GM15510 (cell line): ENCODE results near the gene ALOX5.

ENCODE experiments used
- POLR2A ChIP-seq: IDR thresholded peaks from 3 replicates; pipeline ENCODE4 v1.6.1; 2011; ENCODE audit warnings: borderline replicate concordance; ENCODE audit not compliant: insufficient read length; ENCODE audit errors: extremely low read depth

Gene ALOX5

DNA sequence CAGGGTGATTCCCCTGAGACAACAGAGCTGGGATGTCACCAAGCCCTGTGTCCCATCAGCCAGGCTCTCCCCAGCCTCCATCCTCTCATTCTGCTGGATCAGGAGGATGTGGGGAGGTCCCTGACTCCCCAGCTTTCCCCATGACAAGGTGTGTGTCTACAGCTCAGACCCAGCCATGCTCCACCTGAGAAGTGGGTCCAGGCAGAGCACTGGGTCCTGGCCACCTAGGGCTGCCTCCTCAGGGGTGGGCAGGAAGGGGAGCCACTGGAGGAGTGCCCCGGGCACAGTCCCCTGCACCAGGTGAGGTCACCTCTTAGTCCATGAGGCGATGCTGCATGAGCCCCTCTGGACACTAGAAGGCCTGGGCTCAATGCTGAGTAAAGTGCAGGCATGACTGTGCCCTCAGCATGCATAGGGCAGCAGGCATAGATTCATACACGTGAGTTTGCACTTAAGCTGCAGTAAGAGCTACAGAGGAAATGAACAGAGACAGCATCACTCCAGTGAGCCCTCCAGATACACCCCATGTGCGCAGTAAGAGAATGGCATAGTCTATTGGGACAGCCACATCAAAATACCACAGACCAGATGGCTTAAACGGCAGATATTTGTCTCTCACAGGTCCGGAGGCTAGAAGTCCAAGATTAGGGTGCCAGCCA, 48.3 kb downstream of the ALOX5 start:
- no peak for TF ChIP-seq POLR2A

DNA sequence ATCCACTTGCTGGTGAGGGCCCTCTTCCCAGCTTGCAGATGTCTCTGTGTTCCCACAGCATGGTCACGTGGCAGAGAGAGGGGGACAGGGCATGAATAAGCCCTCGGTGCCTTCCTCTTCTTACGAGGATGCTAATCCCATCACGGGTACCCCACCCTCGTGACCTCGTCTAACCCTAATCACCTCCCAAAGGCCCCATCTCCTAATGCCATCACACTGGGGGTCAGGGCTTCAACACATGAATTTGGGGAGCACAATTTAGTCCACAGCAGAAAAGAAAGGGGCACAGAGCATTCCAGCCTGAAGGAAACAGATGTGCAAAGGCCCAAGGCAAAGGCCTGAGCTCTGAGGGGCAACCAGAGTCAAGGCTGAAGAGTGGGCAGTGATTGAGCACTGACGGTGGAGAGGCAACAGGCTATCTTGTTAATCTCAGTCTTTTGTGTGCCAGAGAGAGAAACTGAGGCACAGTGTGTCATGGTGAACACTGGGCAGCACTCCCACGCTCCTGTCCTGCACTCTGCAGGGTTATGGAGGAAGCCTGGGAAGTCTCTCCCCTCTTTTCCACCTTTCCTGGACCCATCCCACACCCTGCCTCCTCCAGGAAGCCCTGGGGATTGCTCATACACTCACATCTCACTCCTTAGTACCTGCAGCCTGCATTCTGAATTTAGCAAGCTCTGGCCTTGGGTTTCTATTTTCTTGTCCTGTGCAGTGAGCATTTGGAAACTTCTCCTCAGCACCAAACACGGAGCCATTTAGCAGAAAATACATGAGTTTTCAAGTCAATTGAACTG, 49.0 kb downstream of the ALOX5 start:
- no peak for TF ChIP-seq POLR2A

DNA sequence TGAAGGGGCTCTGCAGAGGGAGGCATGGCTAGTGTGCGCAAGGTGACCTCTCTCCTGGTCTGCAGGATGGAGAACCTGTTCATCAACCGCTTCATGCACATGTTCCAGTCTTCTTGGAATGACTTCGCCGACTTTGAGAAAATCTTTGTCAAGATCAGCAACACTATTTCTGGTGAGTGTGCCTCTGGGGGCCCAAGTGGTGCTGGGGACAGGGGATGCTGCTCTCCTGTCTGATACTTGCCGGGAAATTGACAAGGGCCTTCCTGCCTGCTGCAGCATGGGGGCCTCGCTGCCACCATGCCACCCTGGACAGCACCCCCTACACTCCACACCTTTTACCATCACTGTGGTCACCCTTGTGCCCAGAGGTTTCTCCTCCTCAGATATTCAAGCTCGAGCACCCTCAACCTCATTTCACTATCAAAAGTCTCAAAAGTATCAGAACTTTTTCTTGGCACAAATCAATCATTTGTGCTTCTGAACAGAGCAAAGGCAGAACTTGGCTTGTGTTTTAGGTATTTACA, 50.0 kb downstream of the ALOX5 start:
- no peak for TF ChIP-seq POLR2A

DNA sequence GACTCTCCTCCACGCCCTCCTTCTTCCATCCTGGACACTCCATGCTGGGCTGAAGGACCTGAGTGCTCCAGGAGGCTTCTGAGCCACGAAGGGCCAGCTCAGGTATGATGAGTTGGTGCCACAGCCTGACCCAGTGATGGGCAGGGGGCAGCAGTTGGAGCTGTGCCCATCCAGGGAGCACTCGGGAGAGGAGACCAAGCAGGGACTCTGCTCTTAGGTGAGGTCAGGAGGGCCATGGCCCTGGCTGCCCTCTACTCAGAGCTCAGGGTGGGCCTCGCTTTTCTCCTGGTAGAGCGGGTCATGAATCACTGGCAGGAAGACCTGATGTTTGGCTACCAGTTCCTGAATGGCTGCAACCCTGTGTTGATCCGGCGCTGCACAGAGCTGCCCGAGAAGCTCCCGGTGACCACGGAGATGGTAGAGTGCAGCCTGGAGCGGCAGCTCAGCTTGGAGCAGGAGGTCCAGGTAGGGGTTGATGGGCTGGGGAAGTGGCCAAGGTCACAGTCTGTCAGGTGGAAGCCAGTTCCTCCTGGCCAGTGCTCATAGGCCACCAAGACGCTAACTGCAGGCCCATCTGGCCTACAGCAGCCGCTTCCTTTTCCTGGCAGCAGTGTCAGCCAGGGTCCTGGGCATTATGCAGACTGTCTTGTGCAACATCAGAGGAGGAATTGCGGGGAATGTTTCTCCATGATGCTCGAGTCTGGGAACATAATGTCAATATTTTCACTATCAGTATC, 50.8 kb downstream of the ALOX5 start:
- TF ChIP-seq POLR2A: no peak

DNA sequence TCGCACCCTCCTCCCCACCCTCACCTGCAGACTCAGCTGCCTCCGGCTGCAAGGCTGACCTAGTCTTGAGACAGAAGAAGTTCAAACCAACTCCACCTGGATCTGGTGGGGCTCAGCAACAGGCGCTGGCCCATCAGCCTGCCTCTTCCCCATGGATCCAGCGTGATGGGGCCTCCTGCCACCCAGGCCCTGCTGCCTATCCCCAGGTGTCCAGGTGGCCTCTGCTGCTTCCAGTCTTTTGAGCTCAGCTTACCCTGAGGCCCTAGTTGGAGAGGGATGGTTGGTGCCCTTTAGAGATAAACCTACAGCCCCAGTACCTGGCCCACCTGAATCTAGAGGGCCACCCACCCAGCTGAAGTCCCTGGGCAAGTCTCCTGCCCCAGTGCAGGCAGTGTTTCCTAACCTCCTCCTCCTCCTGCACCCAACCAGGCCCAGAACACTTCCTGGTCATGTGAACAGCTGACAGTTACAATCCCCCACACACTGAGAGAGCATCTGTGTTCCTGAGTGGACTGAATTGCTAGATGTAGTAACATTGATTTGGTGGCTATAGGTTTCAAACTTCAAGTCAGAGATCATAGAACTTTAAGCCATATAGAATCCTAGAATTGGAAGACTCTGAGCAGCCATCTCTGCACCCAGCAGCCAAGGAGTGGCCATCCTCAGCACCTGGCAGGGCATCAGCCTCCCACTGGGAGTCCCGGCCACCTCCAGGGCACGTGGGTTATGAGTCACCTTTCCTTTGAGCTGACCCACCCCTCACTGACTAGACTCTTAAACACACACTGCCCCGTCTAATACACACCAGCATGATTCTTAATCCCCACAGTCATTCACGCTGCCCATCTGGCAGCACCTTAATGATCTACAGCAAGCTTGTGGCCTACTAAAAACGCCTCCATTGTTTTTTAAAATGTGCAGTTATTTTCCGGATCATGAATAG, 51.9 kb downstream of the ALOX5 start:
- TF ChIP-seq POLR2A: no peak

DNA sequence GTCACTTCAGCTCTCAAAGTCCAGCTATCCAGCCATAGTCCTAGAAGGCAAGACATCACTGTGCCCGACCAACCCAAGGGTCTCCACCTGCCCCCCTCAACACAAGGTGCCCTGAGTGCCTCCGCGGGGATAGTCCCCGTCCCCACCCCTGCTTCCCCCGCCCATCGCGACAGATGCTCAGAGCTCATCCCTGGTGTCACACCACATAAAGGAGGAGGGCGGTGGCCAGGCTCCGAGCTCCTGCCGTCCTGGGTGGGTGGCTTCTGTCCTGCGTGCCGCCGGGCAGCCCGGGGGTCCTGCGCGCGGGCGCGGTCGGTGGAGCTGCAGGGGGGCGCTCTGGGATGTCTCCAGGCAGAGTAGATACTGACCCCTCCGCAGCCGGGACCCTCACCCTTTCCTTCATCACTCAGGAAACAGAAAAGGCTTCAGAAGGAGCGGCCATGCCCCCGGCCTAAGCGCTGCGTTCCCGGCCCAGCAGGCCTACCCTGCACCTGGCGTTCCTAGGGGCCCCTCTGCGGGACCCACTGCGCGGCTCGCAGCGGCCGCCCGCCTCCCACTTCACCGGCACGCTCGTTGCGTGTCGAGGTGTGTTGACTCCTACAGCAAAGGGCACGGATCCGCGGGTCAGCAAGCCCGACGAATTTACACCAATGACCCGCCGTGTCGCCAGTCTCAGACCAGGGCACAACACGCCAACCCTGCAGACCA, 53.4 kb downstream of the ALOX5 start:
- TF ChIP-seq POLR2A: no peak

DNA sequence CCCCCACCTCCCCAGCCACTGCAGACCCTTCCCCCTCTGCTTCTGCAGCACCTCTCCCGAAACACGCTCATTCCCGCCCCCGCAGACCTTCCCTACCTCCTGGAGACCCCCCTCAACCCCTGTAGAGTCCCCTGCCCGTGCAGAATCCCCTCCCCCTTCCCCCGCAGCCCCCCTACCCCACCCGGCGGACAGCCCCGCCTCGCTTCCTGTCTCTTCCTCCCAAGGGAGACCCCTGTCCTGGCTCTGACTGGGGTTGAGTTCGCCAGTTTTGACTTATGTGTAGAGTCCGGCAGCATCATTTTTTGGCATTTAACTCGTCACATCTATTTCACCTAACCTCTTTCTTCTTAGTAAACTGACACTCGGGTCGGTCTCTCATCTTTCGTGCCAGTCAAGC, 54.0 kb downstream of the ALOX5 start:
- TF ChIP-seq POLR2A: no peak

DNA sequence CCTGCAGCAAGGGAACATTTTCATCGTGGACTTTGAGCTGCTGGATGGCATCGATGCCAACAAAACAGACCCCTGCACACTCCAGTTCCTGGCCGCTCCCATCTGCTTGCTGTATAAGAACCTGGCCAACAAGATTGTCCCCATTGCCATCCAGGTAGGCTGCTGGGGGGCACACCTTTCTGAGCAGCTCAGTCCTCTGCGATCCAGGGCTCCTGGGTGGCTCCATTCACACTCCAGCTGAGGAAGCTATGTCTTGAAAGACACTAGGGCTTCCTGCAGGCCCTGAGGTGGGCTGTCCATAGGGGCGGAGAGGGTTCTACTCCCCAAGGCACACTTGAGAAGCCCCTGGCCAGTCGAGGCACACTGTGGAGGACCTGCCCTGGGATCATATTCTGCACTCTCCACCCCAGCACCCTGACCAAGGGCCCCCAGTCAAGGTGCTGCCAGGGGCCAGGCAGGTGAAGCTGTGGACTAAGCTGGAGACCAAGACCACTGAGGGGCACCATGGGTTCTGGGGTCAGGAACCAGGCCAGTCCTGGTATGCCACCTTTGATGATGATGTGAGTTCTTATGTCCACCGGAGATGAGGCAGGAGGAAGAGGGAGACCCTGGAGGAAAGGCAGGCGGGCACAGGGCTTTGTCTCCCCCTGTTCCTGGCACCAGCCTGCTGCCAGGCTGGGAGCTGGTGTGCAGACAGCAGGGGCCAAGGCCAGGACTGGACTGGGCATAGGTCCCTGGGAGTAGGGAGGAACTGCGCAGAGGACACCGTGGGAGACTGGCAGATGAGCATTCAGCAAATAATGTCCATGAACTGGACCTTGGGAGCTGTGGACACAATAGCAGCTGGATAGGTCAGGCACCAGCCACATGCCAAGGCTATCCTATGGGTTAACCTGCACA, 54.8 kb downstream of the ALOX5 start:
- TF ChIP-seq POLR2A: no peak

DNA sequence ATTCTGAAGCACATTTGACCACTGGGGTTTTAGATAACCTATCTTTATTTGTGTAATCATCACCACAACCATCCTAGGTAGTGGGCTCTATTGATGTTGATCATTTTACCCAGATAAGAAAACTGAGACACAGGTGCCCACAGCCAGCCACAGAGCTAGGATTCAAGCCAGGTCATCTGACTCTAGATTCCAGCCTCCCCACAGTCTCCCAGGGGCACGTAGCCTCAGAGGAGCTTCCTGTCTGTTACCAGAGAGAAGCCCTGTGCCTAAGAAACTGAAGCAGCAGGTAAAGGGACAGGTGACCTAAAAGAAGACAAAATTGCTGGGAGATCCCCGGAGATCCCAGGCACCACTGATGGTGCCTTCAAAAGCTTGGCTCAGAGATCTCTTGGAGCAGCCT, 55.8 kb downstream of the ALOX5 start:
- TF ChIP-seq POLR2A: no peak

DNA sequence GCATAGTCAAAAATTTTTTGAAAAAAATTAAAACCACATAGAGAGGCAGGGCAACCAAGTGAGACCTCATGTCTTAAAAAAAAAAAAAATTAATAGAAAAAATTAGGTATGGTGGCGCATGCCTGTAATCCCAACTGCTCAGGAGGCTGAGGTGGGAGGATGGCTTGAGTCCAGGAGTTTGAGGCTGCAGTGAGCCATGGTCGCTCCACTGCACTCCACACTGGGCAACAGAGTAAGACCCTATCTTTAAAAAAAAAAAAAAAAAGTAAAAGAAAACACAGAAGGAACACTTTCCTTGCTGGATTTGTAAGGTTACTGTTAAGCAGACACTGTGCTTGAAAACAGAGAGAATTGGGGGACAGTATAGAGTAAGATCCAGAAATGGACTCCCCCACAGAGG, 58.1 kb downstream of the ALOX5 start:
- TF ChIP-seq POLR2A: no peak

DNA sequence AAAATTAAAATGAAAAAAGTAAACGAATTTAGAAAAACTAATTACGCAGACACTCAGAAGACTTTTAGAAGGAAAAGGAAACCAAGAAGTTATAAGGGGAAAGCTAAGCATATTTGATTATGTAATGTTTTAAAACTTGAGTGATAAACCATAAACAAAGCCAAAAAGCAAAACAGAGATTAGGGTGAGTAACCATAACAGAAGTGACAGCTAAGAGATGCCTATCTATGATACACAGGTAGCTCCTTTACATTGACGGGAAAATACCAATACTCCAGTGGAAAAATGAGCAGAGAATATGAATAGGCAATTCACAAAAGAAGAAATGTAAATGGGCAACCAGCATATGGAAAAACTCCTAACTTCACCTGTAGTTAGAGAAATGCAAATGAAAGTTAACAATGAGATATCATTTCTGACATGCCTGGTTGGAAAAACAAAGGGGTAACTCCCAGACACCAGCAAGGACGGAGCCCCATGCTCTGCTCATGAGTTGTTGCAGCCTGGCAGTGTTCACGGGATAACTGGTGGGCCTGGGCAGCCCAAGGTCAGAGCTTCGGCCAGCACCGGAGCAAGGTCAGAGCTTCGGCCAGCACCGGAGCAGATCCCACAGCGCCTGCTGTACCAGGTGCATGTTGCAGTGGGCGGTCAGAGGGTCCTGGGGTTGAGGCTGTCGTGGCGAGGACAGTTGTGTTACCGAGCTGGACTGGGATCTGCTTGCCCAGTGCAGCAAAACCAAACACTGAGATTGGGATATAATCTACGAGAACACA, 58.9 kb downstream of the ALOX5 start:
- TF ChIP-seq POLR2A: no peak

DNA sequence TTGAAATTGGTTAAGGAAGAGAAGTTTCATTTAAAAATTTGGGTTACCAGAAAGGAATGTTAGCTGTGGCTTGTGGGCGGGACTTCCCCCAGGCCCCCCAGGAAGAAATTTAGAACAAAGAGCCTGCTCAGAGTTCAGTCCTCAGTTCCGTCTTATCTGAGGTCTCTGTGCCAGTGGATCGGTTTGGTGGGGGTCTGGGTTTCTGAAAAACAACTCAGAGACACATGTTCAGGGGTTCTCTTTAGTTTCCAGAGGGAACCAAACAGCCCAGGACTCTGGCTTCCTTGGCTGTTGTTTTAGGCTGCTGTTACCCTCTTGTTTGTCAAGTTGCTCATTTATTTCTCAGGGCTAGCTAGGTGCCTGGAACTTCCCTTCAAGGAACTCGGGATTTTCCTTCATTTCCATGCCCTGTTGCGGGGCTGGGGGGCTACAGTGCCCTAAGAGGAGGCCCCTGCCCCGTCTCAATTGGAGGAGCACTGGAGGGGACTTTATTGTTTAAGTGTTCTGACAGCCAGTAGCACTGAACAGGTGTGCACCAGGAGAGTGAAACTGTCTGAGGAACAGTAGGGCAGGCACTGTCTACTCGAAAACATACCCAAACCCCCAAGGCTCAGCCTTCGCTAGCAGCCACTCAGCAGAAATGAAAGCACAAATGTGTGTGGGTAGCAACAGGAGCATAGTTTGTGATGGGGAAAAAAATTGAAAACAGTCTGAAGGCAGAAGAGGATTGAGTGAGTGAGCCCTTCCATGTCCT, 59.9 kb downstream of the ALOX5 start:
- TF ChIP-seq POLR2A: no peak
